AG08395 (cell line): Measurements from ENCODE around the gene SAYSD1.

Source experiments
- DNase-seq: peaks from one replicate; pipeline ENCODE4 v3.0.0; 2012; ENCODE audit warnings: mixed read lengths, low spot score

Gene SAYSD1

DNA sequence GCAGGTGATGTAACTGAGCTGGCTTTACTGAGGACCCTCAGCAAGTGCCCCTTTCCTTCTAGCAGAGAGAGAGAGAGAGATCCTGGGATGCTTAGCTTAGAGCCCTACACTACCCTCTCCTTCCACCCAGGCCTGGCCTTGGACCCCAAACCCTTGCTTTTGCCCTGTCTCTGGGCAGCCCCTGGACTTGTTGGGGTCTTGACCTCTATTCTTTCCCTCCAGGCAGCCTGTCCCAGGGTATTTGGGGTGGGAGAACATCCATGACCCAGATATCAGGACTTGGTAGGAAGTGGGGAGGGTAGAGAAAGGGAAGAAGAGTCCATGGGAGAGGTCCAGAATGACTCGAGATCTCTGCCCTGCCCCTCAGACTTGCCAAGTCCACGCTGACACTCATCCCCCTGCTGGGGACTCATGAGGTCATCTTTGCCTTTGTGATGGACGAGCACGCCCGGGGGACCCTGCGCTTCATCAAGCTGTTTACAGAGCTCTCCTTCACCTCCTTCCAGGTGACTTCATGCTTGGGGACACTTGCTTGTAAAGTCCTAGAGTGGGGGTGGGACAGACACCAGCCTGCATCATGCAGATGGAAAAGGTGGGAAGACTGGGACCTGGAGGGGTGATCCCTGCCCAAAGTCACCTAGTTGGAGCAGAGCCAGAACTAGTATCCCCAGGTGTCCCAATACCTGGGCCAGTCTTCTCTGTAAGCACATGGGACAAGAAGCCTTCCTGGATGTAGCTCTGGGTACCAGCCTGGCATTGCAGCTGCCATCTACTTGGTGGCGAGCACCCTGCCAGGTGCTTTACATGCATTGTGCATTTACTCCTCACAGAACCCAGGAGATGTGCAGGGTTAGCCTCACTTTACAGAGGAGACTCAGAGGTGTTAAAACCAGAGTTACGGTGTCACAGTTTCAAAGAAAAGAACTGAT, 35.5 kb downstream of the SAYSD1 start:
- DNase-seq, result no peak

DNA sequence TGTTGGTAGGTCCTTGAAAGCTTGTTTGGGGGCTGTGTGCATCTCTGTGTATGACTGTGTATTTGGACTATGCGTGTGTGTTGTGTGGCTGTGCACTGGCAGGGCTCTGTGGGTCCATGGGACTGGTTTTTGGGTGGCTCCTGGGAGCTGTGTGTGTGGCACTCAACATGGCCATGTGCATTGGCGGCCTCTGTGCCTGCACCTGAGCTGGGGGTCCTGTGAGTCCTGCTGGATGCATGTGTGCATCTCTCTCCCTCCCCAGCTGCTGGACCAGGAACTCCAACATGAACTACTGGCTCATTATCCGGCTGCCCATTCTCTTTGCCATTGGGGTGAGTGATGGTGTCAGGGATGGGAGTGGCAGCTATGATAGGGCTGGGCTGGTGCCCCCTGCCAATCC, 36.3 kb downstream of the SAYSD1 start:
- DNase-seq, result no peak

DNA sequence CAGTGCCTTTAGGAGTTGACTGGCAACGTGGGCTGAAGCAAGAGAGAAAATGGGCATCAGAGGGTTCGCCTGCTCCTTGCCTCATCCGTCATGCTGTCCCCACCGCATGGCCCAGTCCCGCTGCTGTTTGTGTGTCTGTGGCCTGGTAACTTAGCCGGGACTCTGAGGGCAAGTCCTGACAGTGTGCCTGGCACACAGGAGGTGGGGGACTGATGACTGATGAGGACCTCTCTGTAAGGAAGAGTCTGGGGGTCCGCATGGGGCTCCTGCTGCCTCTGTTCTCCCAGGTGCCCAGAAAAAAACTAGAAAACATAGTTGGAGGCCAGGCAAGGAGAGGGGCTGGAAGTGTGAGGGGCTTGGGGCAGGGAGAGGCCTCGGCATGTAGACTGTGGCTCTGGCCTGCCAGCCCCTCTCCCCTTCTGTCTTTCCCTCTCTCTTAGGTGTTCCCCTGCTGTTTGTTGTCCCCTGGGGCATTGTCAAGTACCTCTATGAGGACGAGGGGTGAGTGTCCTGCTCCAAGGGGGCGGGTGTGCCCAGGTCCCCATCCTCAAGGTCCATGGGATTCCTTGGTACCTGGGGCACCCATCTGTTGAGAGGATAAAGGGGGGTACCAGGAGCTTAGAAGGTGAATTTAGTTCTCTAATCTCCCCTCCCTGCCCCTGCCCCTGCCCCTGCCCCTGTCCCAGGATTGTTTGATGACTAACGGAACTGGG, 36.9 kb downstream of the SAYSD1 start:
- DNase-seq, result no peak

DNA sequence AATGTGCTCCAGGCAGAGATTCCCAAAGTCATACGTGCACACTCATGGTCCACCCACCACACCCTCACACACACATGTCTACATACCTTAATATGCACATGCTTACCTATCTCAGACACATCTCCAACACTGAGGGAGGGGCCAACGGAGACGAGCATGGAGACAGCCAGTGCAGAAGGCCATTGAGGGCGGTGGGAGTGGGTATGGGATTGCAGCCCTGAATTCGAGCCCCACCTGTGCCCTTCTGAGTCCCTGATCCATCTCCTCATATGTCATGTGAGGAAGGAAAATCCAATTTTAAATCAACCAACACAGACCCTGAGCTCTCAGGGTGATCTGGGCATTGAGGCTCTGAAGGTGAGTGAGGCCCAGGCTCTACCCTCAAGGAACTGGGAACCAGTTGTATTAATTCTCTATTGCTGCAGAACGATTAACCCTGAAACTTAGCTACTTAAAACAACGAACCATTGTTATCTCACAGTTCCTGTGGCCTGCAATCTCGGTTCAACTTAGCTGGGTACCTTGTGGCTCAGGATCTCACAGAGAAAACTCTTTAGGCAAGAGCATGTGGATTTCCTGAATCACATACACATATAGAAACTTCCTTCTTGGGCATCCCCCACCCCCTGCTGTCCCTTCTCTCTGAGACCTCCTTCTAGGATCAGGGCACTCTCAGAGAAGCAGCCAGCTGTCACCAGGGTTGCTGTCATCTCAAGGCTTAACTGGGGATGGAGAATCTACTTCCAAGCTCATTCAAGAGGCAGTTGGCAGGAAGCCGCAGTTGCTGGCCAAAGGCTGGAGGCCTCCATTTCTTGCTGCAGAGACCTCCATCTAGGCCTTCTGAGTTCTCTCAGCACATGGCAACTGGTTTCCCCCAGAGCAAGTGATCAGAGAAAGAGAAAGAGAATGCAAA, 38.1 kb downstream of the SAYSD1 start:
- no peak for DNase-seq

DNA sequence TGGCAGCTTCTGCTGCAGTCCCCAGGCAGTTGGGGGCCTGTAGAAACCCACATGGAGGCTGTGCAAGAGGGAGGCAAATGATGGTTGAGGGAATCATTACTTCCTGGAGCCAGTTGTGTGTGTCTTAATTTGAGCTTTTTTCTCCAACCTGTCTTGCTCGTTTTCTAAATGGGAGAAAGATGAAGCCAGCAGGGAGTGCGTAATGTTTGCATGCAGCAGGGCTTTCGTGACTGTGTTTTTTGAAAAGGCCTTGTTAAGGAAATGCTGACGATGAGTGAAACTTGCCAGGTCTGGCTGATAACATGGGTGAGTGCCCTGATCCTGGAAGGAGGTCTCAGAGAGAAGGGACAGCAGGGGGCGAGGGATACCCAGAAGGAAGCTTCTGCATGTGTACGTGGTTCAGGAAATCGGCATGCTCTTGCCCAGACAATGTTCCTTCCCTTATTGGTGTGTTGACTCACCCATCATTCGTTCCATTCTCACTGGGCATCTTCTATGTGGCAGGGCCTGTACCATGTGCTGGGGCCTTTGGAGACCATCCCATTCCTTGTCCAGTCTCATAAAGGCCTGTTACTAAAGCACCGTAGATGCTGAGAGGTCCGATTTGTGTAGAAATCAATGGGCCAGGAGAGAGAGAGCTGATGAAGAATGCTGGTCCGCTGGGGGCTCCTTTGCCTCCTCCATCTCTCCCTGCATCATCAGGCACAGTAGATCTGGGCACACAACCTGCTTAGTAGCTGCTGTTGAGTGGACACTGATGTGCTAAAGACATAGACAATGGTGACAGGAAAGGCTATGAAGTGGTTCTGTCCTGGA, 39.0 kb downstream of the SAYSD1 start:
- no peak for DNase-seq

DNA sequence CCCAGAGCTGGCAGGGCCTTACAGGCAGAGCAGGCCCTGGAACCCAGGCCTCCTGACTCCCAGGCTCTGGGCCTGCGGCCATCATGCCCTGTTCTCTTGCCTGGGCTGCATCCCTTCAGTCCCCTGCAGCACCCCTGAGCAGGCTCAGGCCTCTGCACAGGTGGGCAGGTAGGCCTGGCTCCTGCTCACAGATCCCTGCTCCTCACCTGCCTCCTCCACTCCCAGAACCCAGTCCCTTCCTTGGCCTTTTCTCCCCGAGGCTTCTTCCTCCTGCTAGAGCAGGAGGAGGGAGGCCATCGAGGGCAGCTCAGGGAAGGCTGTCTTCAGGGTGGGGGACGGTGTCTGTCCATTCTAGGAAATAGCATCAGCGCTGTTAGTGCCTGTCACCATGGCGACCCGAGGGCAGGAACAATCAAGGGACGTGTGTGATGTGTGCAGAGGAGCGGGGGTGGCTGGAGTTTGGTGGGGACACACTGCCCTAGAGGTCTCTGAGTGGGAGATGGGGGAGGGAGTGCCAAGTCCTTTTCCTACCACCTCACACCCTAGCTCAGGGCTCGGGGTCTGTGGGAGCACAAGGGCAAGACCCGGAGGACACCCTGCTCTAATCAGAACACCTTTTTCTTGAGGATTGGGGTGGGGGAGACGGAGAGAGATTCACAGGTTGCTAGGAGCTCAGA, 39.8 kb downstream of the SAYSD1 start:
- DNase-seq, result no peak

DNA sequence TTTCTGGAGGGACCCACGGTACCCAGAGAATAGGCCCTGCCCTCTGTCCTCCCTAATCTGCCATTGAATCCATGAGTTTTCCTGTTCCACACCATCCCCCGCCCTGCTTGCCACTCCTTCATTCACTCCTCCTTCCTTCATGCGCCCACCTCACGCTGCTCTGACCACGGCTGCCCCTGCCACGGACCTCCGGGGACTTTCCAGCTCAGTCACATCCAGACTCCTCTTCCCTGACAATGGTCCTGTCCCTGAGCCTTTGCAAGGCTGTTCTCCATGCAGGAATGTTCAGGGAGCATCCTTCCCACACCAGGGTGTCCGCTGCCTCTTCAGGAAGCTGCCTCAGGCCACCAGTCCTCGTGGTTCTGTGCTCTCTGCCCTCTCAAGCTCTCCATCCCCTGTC, 40.5 kb downstream of the SAYSD1 start:
- DNase-seq, result no peak

DNA sequence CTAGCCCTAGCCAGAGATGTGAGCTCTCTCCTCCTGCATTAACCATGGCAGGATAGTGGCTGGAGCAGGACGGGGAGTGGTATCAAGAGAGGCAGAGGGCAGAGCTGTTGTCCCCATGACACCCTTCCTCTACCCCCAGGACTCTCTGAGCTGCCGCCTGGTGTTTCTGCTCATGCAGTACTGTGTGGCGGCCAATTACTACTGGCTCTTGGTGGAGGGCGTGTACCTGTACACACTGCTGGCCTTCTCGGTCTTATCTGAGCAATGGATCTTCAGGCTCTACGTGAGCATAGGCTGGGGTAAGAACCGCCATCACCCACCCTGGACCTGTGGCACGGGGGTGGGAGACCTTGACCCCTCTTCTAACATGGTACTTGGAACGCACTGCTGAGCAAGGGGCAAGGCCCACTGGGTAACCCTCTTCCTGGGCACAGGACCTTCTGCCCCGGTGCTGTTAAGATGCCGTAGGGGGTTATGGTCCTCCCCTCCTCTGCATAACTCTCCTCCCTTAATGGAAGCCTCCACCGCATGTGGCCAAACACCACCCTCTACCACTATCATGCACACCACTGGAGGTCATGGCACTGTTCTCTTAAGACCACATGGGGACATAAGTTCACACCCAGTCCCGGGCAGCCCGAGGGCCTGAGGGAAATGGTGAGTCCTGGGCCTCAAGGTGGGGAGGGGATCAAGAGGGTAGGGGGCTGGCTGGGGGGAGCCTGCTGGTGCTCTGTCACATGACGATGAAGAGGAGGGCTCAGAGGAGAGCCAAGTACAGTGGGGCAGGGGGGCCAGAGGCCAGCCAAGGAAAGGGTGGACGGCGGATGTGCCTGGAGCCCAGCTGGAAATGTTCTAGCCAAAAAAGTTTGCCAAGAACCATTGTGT, 41.3 kb downstream of the SAYSD1 start:
- no peak for DNase-seq

DNA sequence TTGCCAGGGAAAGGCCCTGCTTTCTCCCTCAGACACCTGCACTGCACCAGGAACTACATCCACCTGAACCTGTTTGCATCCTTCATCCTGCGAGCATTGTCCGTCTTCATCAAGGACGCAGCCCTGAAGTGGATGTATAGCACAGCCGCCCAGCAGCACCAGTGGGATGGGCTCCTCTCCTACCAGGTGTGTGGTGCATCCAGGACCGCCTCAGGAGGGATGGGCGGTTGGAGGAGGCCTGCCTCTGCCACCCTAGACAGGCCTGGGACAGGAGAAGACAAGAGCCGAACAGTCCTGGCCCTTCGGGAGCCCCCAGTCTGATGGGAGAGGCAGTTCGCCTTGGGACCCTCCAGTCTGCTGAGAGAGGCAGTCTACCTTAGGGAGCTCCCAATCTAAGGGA, 42.2 kb downstream of the SAYSD1 start:
- no peak for DNase-seq

DNA sequence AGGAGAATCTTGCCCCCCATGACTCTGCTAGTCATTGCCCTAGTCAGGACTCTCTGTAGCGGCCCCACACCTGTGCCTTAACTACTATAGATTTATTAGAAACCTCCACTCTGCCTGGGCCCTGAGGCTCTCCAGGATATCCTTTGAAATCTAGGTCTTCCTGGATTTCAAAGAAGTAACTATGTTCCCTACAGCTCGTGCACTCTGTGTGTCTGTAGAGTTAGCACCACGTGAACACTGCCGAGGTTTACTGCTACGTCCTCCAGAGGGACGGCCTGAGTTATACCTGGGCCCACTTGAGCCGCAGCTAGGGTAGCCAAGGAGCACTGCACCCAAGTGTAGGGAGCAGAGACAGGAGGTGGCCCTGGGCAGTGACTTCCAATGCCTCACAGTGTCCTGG, 46.6 kb downstream of the SAYSD1 start:
- no peak for DNase-seq

DNA sequence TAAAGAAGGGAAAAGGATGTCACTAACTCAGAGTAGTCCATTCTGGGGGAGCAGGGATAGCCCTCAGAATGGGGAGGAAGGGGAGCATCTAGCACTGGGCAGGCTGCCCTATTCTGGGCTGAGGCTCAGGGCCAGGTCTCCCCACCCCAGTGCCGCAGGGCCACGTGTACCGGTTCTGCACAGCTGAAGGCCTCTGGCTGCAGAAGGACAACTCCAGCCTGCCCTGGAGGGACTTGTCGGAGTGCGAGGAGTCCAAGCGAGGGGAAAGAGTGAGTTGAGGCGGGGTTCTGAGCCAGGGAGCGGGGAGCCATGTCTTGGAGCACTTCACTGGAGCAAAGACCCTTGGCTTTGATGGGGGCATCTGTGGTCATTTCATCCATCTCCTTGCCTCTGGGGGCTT, 49.4 kb downstream of the SAYSD1 start:
- DNase-seq, result no peak

DNA sequence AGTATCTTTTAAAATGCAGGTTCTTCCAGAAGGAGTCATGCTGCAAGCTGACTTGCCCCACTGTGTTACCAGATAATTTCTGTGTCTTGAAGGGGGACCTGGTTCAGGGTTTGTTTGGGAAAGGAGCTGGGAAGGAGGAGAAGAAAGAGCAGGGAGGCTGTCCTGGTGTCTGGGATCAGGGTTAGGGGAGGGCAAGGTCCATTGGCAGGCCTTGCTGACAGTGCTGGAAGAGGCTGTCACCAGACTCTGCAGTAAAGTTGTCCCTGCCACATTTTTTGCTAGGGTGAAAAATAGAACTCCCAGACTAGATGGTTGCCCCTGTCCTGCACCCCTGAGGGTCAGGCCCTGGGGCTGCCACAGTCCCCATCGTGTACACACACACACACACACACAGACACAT, 51.5 kb downstream of the SAYSD1 start:
- DNase-seq, result no peak

DNA sequence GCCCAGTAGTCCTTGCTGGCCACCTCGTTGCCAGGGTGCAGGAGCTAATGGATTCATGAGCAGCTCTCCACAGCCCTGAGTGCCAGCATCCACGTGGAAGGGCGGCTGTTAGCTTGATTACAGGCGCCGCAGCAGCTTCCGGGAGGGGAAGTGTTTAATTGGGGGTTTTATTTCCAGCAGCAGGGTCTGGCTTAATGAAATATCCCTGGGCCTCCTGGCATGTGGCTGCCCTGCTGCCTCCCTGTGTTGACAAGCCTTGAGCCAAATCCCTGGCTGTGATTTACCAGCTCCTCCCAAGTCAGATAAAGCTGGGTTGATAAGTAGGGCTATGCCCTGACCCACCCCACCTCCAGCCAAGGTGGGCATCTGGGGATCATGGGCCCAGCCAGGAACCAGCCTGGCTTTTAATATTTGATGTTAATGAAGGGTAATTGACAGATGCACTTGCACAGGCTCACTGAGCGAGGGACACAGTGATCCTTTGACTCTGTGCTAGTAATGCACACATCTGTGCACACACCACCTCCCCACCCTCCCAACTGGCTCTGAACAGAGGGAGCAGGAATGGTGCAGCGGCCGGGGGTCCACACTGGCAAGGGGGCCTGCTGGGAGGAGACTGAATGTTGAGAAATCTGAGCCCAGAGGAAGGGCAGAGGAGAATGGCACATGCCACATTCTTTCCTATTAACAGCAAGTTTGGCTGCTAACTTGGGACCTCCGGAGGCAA, 52.8 kb downstream of the SAYSD1 start:
- DNase-seq, result no peak

DNA sequence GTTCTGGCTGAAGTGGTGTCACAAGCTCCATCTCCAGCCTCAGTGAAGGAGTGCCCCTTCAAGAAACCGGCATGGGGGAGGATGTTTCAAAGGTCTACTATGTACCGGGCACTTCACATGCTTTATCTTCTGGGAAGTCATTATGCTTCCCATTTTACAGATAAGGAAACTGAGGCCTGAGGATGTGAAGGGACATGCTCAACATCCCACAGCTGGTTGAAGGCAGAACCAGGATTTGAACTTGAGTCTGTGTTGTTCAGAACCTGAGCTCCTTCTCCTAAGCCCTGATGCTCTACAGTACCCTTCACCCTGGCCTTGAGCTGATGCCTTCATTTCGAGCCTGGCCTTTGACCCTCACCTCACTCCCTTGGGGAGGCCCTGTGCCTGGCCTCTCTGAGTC, 53.4 kb downstream of the SAYSD1 start:
- DNase-seq, result no peak

DNA sequence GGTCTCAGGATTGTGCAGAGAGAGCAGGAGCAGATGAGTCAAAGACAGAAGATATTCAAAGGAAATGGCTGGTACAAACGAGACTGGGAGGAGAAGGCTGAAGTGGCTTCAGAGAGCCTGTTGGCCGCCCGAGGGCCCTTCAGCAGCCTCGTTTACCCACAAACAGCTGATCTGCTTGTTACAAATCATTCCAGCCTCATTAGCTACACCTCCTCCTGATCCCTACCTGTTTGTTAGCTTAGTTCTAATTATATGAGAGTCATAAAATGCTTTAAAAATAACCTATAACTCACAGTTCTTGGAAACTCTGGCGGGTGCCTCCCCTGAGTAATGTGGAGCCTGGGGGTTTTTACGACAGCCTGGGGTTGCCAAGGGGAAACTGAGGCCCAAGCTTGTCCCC, 53.8 kb downstream of the SAYSD1 start:
- DNase-seq, result no peak

DNA sequence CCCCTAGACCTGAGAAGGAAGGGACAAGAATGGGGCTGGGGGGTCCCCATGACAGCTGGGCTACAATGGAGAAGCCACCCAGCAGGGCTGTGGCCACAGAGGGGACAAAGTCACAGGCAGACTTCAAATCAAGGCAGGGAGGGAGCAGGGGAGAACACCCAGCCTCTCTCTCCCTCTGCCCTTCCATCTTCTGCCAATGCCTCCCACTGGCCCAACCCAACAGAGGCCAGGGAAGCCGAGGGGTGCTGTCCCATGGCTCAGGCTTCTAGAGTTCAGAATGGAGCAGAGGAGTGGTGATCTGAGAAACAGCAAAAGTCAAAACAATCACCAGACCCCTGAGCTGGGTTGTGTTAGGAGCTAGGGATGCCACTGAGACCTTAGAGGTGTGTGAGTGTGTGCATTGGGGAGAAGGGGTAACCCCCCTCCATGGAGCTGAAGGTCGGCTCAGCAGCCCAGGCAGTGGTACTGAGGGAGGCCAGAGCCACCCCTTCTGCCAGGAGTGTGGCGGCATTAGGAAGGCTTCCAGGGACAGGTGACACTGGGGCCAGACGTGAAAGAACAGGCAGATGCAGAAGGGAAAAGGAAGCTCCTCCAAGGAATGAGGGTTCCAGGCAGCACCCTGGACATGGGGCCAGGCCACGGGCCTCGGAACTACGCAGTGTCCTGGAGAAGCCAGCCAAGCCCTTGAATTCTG, 54.4 kb downstream of the SAYSD1 start:
- DNase-seq, result no peak

DNA sequence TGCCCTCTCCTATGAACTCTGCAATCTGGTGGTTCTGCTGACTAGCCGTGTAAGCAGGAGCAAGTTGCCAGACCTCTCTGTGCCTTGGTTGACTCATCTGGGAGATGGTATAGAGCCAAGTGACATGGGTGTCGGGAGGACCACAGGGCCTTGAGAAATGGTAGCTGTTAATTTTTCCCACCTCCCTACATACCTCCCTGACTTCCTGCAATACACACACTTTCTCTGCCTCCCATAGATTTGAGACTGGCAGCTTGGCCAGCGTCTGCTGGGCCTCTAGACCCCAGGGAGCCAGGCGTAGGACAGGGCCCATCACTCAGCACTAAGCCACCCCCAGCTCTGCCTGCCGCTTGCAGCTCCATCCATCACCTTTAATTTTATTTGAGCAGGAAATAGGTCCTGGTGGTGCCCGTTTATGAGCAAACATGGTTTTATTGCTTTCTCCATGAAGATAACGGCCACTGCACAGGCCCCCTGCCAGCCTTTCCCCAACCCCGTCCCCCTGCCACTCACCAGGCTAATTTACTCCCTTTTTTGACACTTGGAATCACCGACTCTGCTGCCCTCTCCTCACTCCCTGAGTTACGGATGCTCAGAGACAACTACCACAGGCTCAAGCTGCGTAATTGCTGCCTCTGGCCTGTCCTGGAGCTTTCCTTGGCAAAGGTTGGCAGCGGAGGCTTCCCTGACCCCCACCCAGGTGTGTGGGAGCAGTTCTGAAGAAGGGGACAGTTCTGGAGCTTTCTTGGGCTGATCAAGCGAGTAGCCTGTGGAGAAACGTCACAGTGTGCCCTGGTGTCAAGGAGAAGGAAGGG, 55.3 kb downstream of the SAYSD1 start:
- DNase-seq, result no peak
